ENCODE results near the gene GNA12.

DNA sequence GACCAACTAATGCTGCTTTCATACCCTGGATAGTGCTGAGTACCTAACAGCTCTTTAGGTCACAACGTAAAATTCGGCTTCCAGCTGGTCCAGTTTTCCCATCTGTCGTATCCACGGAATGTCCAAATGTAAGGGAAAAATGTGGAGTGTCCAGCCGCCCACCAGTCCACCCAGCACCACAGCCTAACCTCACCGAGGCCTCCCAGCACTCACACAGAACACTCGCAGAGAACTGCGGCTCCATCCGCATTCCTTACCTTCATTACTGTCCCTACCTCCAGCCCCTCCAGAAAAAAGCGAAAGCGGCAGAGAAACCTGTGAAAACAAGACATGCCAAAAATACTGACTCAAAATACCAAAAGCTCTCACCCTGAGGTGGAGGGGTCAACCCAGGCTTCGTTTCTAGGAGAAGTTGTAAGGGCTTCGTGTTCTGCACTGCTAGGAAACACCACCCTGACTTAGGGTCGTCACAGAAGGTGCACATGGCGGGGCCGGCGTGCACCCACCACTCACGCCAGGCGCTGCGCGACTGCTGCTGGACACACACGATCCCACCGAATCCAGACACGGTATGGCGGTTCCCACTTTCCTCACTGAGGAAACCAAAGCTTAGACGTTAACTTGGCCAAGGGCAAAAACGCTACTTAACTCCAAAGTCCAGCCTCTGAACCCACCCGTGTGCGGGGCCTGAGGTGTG lies 82.2 kb downstream of the GNA12 start:
- TF ChIP-seq, protein P1, sequence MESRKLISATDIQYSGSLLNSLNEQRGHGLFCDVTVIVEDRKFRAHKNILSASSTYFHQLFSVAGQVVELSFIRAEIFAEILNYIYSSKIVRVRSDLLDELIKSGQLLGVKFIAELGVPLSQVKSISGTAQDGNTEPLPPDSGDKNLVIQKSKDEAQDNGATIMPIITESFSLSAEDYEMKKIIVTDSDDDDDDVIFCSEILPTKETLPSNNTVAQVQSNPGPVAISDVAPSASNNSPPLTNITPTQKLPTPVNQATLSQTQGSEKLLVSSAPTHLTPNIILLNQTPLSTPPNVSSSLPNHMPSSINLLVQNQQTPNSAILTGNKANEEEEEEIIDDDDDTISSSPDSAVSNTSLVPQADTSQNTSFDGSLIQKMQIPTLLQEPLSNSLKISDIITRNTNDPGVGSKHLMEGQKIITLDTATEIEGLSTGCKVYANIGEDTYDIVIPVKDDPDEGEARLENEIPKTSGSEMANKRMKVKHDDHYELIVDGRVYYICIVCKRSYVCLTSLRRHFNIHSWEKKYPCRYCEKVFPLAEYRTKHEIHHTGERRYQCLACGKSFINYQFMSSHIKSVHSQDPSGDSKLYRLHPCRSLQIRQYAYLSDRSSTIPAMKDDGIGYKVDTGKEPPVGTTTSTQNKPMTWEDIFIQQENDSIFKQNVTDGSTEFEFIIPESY (IDR thresholded peaks at IDR 0.05; ENCODE audit: borderline replicate concordance, low read depth): no peak
- TF ChIP-seq CTCF (IDR thresholded peaks at IDR 0.05): no peak
